ENCODE results near the gene EIF2D.

The EIF2D gene

DNA sequence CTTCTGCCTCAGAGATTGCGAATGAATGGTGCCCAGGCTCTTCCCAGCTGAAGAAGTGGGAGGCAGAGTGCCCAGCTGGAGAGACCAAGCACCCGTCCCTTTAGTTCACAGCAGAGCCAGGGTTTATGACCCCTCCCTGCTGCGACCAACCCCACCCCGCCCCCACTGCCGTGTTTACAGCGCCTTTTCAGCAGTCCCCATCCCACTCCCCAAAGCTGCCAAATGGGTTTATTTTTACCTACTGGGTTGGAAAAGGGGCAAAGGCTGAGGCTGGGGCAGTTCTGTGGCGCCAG is 46.7 kb upstream of the EIF2D start:
- TF ChIP-seq, protein P1, sequence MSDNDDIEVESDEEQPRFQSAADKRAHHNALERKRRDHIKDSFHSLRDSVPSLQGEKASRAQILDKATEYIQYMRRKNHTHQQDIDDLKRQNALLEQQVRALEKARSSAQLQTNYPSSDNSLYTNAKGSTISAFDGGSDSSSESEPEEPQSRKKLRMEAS (IDR thresholded peaks at IDR 0.05) = no peak
- TF ChIP-seq TCF12 (IDR thresholded peaks at IDR 0.05; ENCODE audit: low read depth) = no peak
- TF ChIP-seq YY1 (IDR thresholded peaks at IDR 0.05; ENCODE audit: low read depth) = no peak
- TF ChIP-seq, protein P2, sequence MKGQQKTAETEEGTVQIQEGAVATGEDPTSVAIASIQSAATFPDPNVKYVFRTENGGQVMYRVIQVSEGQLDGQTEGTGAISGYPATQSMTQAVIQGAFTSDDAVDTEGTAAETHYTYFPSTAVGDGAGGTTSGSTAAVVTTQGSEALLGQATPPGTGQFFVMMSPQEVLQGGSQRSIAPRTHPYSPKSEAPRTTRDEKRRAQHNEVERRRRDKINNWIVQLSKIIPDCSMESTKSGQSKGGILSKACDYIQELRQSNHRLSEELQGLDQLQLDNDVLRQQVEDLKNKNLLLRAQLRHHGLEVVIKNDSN (IDR thresholded peaks at IDR 0.05) = no peak
- TF ChIP-seq TAF1 (IDR thresholded peaks at IDR 0.05; ENCODE audit: low read depth) = no peak
- no peak for TF ChIP-seq TEAD4 (IDR thresholded peaks at IDR 0.05)
- no peak for TF ChIP-seq NFIC (IDR thresholded peaks at IDR 0.05)
- TF ChIP-seq FOXM1 (IDR thresholded peaks at IDR 0.05; ENCODE audit: borderline replicate concordance, low read depth) = no peak
- TF ChIP-seq EGR1 (IDR thresholded peaks at IDR 0.05) = no peak

DNA sequence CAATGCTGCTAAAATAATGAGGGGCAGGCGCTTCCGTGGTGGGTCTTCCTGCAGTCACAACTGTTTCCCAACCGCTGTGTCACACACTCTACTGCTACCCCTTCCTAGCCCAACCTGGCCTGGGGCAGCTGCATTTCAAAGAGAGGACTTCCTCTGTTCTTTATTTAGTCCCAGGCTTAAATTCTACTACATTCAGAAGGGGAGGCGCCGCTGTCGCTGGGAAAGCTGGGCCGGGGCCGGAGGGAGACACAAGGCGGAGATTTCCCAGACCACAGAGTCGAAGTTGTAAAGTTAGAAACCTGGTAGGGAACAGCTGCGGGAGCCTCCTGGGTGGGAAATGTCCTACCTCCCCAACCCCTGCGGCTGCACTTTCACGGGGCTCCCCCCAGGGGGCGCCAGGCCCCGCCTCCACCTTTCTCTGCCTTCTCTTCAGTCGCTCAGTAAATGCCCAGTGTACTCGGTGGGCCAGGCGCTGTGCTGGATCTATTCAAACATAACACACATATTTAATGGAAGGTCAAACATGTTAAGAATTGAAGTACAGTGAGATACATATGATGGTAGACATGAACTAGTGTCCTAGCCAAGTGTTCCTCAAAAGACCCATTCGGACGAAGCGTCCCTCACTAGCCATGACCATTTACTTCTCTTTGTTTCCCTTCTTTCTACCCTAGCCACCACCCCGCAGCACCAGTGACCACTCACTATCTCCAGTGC is 46.2 kb upstream of the EIF2D start:
- no peak for TF ChIP-seq TEAD4 (IDR thresholded peaks at IDR 0.05)
- no peak for TF ChIP-seq NFIC (IDR thresholded peaks at IDR 0.05)
- TF ChIP-seq, protein P2 (IDR thresholded peaks at IDR 0.05) = no peak
- no peak for TF ChIP-seq RAD21 (IDR thresholded peaks at IDR 0.05; ENCODE audit: low read depth)
- TF ChIP-seq EP300 (IDR thresholded peaks at IDR 0.05; ENCODE audit: borderline replicate concordance) = no peak
- TF ChIP-seq CREB1 (IDR thresholded peaks at IDR 0.05; ENCODE audit: low read depth) = no peak
- no peak for TF ChIP-seq EGR1 (IDR thresholded peaks at IDR 0.05)
- no peak for TF ChIP-seq YY1 (IDR thresholded peaks at IDR 0.05; ENCODE audit: low read depth)
- TF ChIP-seq, protein P1 (IDR thresholded peaks at IDR 0.05) = no peak
- TF ChIP-seq CEBPB (IDR thresholded peaks at IDR 0.05) = no peak
- TF ChIP-seq, protein P3, sequence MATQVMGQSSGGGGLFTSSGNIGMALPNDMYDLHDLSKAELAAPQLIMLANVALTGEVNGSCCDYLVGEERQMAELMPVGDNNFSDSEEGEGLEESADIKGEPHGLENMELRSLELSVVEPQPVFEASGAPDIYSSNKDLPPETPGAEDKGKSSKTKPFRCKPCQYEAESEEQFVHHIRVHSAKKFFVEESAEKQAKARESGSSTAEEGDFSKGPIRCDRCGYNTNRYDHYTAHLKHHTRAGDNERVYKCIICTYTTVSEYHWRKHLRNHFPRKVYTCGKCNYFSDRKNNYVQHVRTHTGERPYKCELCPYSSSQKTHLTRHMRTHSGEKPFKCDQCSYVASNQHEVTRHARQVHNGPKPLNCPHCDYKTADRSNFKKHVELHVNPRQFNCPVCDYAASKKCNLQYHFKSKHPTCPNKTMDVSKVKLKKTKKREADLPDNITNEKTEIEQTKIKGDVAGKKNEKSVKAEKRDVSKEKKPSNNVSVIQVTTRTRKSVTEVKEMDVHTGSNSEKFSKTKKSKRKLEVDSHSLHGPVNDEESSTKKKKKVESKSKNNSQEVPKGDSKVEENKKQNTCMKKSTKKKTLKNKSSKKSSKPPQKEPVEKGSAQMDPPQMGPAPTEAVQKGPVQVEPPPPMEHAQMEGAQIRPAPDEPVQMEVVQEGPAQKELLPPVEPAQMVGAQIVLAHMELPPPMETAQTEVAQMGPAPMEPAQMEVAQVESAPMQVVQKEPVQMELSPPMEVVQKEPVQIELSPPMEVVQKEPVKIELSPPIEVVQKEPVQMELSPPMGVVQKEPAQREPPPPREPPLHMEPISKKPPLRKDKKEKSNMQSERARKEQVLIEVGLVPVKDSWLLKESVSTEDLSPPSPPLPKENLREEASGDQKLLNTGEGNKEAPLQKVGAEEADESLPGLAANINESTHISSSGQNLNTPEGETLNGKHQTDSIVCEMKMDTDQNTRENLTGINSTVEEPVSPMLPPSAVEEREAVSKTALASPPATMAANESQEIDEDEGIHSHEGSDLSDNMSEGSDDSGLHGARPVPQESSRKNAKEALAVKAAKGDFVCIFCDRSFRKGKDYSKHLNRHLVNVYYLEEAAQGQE (IDR thresholded peaks at IDR 0.05; ENCODE audit: low read depth) = no peak
- TF ChIP-seq TCF12 (IDR thresholded peaks at IDR 0.05; ENCODE audit: low read depth) = no peak
- TF ChIP-seq TAF1 (IDR thresholded peaks at IDR 0.05; ENCODE audit: low read depth) = no peak
- no peak for TF ChIP-seq ZBTB7A (IDR thresholded peaks at IDR 0.05; ENCODE audit: low read depth)
- no peak for TF ChIP-seq FOXM1 (IDR thresholded peaks at IDR 0.05; ENCODE audit: borderline replicate concordance, low read depth)

DNA sequence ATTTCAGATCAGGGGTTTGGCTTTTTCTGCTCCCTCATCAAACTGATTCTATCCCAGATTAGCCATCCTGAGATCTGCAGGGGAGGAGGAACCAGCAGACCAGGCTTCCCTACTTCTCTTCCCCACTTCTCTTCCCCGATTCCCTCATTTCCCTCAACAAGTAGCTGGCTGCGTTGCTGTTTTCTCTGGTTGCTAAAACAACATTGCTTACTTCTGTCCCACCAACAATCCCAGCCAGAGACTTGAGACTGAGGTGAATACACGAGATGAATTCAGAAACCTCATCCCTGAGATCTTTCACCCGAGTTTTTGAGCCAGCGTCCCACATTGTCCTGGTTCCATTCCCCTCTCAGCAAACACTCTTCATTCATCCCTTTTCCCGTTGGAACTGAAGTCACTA is 45.5 kb upstream of the EIF2D start:
- no peak for TF ChIP-seq RAD21 (IDR thresholded peaks at IDR 0.05; ENCODE audit: low read depth)
- no peak for TF ChIP-seq TEAD4 (IDR thresholded peaks at IDR 0.05)
- TF ChIP-seq NFIC (IDR thresholded peaks at IDR 0.05) = no peak
- no peak for TF ChIP-seq CREB1 (IDR thresholded peaks at IDR 0.05; ENCODE audit: low read depth)
- TF ChIP-seq, protein P3 (IDR thresholded peaks at IDR 0.05; ENCODE audit: low read depth) = no peak

DNA sequence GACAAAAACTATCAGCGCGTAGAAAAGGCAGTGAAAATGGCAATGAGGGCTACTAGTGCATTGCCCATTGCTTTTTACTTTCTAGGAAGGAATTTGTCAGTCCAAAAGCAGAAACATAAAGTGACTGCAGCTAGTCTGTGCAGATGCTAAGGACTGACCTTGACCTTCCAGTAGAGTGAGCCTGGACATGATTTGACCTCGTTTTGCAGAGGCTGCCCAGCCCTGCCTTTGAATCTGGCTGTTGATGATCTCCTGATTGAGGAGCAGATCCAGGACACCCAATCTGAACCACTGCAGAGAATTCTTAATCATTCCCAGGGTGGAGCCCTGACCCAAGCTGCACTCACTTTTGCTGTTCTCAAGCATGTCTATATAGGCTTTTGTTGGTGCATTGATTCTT is 44.7 kb upstream of the EIF2D start:
- TF ChIP-seq, protein P1 (IDR thresholded peaks at IDR 0.05) = no peak
- no peak for TF ChIP-seq EGR1 (IDR thresholded peaks at IDR 0.05)

DNA sequence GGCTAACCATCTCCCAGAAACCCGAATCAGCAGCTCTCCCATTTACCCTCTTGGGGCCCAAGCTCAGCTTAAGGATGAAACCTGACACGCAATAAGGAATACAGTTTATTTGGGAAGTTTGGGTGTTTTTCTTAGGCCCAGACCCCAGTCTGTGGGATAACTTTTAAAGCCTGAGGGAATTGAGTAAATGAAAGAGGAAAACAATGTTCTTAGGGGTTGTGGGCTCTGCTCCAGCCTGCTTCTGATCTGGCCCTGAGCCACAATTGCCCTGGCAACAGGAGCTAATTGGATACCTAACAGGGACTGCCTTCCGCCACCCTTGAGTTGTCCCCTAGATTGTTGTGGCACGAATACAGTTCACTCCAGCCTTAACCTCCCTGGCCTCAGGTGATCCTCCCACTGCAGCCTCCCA is 43.2 kb upstream of the EIF2D start:
- TF ChIP-seq, protein P3 (IDR thresholded peaks at IDR 0.05; ENCODE audit: low read depth) = no peak
- no peak for TF ChIP-seq EGR1 (IDR thresholded peaks at IDR 0.05)
- TF ChIP-seq NFIC (IDR thresholded peaks at IDR 0.05) = no peak
- TF ChIP-seq, protein P1 (IDR thresholded peaks at IDR 0.05) = no peak
- no peak for TF ChIP-seq CREB1 (IDR thresholded peaks at IDR 0.05; ENCODE audit: low read depth)
- TF ChIP-seq, protein P2 (IDR thresholded peaks at IDR 0.05) = no peak
- TF ChIP-seq FOXM1 (IDR thresholded peaks at IDR 0.05; ENCODE audit: borderline replicate concordance, low read depth) = no peak
- TF ChIP-seq EP300 (IDR thresholded peaks at IDR 0.05; ENCODE audit: borderline replicate concordance) = no peak
- no peak for TF ChIP-seq YY1 (IDR thresholded peaks at IDR 0.05; ENCODE audit: low read depth)
- no peak for TF ChIP-seq TEAD4 (IDR thresholded peaks at IDR 0.05)
- TF ChIP-seq ZBTB7A (IDR thresholded peaks at IDR 0.05; ENCODE audit: low read depth) = no peak
- TF ChIP-seq CEBPB (IDR thresholded peaks at IDR 0.05) = no peak
- TF ChIP-seq TCF12 (IDR thresholded peaks at IDR 0.05; ENCODE audit: low read depth) = no peak
- no peak for TF ChIP-seq TAF1 (IDR thresholded peaks at IDR 0.05; ENCODE audit: low read depth)
- TF ChIP-seq RAD21 (IDR thresholded peaks at IDR 0.05; ENCODE audit: low read depth) = no peak
